OCI-LY1 (cell line): ENCODE data around the gene VPS50.

Source experiments
- H2AFZ ChIP-seq: fragments of 200-600 bp; sonication (generic), shearing (Covaris generic); 2 replicates; pipeline ENCODE4 v1.6.0; 2014; ENCODE audit warnings: antibody characterized with exemption, mild to moderate bottlenecking, low read length
- H3F3A ChIP-seq: fragments of 200-600 bp; sonication (generic), shearing (Covaris generic); 2 replicates; pipeline ENCODE4 v1.6.0; 2014; ENCODE audit warnings: mild to moderate bottlenecking, antibody characterized with exemption, low read length, moderate library complexity; ENCODE audit not compliant: insufficient read depth
- H3K27ac ChIP-seq: fragments of 200-600 bp; sonication (generic); 2 replicates; pipeline ENCODE4 v1.5.1; 2014; ENCODE audit warnings: low read length, mixed run types, mild to moderate bottlenecking, low read depth; ENCODE audit not compliant: poor library complexity, severe bottlenecking
- H3K27me3 ChIP-seq: fragments of 200-600 bp; sonication (generic); 2 replicates; pipeline ENCODE4 v1.6.0; 2014; ENCODE audit warnings: antibody characterized with exemption, mild to moderate bottlenecking, low read length, moderate library complexity; ENCODE audit not compliant: insufficient read depth
- H3K36me3 ChIP-seq: fragments of 200-600 bp; sonication (generic); 2 replicates; pipeline ENCODE4 v1.6.1; 2014; ENCODE audit warnings: mild to moderate bottlenecking, antibody characterized with exemption, low read length, moderate library complexity, mixed read lengths; ENCODE audit not compliant: insufficient read depth
- H3K4me1 ChIP-seq: fragments of 200-600 bp; sonication (generic); 2 replicates; pipeline ENCODE4 v1.5.1; 2014; ENCODE audit warnings: mild to moderate bottlenecking, low read length, moderate library complexity; ENCODE audit not compliant: insufficient read depth, severe bottlenecking
- H3K4me2 ChIP-seq: fragments of 200-600 bp; sonication (generic), shearing (Covaris generic); 2 replicates; pipeline ENCODE4 v1.6.1; 2014; ENCODE audit warnings: low read length
- H3K4me3 ChIP-seq: fragments of 200-600 bp; sonication (generic); 2 replicates; pipeline ENCODE4 v1.5.1; 2014; ENCODE audit warnings: low read length, low read depth, mild to moderate bottlenecking, mixed read lengths; ENCODE audit not compliant: poor library complexity, severe bottlenecking
- H3K79me2 ChIP-seq: fragments of 200-600 bp; shearing (Covaris generic); 2 replicates; pipeline ENCODE4 v1.6.1; 2016; ENCODE audit warnings: mixed run types, low read length, mixed read lengths; ENCODE audit not compliant: insufficient read depth
- H3K9ac ChIP-seq: fragments of 200-600 bp; sonication (generic), shearing (Covaris generic); 2 replicates; pipeline ENCODE4 v1.6.1; 2014; ENCODE audit warnings: mild to moderate bottlenecking, low read length, mixed read lengths
- H3K9me2 ChIP-seq: fragments of 200-600 bp; sonication (generic), shearing (Covaris generic); 2 replicates; pipeline ENCODE4 v1.6.1; 2014; ENCODE audit warnings: low read depth, mild to moderate bottlenecking, low read length, mixed read lengths
- H3K9me3 ChIP-seq: fragments of 200-600 bp; shearing (Covaris generic); 2 replicates; pipeline ENCODE4 v1.6.1; 2014; ENCODE audit warnings: low read length, mixed read lengths
- H4K20me1 ChIP-seq: fragments of 200-600 bp; sonication (generic), shearing (Covaris generic); 2 replicates; pipeline ENCODE4 v1.6.0; 2016; ENCODE audit warnings: mild to moderate bottlenecking, low read length; ENCODE audit not compliant: insufficient read depth
- EZH2 ChIP-seq: fragments of 200-600 bp; sonication (generic), shearing (Covaris generic); IDR thresholded peaks from 2 replicates; pipeline ENCODE4 v1.8.0; 2017; ENCODE audit warnings: borderline replicate concordance, mixed run types, mild to moderate bottlenecking, antibody characterized with exemption, low read length, moderate library complexity, mixed read lengths
- TF ChIP-seq, protein P1 (sequence below): fragments of 200-600 bp; sonication (generic), shearing (Covaris generic); IDR thresholded peaks from 2 replicates; pipeline ENCODE4 v1.5.1; 2017; ENCODE audit warnings: mild to moderate bottlenecking, antibody characterized with exemption, low read length, moderate library complexity, mixed read lengths

The VPS50 gene, protein sequence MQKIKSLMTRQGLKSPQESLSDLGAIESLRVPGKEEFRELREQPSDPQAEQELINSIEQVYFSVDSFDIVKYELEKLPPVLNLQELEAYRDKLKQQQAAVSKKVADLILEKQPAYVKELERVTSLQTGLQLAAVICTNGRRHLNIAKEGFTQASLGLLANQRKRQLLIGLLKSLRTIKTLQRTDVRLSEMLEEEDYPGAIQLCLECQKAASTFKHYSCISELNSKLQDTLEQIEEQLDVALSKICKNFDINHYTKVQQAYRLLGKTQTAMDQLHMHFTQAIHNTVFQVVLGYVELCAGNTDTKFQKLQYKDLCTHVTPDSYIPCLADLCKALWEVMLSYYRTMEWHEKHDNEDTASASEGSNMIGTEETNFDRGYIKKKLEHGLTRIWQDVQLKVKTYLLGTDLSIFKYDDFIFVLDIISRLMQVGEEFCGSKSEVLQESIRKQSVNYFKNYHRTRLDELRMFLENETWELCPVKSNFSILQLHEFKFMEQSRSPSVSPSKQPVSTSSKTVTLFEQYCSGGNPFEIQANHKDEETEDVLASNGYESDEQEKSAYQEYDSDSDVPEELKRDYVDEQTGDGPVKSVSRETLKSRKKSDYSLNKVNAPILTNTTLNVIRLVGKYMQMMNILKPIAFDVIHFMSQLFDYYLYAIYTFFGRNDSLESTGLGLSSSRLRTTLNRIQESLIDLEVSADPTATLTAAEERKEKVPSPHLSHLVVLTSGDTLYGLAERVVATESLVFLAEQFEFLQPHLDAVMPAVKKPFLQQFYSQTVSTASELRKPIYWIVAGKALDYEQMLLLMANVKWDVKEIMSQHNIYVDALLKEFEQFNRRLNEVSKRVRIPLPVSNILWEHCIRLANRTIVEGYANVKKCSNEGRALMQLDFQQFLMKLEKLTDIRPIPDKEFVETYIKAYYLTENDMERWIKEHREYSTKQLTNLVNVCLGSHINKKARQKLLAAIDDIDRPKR

DNA sequence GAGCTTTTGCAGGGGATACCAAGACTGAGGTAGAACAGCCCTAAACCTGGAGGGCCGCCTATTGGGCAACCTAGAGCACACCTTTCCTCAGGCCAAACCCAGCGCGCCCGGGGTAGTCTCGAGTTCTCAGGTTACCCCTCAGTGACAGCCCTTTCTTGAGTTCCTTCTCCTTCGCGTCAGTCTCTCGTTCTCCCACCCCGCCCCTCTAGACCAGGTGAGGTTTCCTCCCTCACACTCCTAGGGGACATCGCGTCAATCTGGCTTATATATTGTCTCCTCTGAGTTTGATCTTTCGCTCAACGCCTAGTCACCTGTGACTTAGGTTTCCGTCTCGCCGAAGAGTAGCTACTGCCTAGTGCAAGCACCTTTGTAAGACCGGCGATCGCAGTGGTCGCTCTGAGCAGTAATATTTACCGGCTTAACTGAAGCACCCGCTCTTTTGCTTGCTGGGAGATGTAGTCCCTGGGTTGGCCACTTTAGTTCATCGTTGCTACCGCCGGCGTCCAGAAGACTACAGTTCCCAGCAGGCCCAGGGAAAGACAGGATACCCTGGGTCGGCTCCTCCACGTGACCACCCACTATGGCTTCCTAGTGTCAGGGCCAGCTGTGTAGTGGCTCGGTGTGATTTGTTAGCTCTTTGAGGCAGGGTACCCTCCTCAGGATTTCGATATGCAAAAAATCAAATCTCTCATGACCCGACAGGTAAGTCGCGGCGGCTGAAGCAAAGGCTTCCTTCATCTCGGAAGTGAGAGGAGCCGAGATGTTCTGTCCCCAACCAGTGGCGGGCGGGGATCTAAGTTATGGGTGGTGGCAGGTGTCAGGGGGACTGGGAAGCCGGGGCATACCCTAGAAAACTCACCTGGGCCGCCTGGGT is at the start of gene VPS50:
TSS of gene VPS50 (plus strand) at position 568 of the 874 bp plus-strand sequence. CDS start at position 670, 102 bp downstream.
- TF ChIP-seq, protein P1, sequence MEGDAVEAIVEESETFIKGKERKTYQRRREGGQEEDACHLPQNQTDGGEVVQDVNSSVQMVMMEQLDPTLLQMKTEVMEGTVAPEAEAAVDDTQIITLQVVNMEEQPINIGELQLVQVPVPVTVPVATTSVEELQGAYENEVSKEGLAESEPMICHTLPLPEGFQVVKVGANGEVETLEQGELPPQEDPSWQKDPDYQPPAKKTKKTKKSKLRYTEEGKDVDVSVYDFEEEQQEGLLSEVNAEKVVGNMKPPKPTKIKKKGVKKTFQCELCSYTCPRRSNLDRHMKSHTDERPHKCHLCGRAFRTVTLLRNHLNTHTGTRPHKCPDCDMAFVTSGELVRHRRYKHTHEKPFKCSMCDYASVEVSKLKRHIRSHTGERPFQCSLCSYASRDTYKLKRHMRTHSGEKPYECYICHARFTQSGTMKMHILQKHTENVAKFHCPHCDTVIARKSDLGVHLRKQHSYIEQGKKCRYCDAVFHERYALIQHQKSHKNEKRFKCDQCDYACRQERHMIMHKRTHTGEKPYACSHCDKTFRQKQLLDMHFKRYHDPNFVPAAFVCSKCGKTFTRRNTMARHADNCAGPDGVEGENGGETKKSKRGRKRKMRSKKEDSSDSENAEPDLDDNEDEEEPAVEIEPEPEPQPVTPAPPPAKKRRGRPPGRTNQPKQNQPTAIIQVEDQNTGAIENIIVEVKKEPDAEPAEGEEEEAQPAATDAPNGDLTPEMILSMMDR, result peak; percentile 19; the same call in 1 of the 2 replicates
- no peak for TF ChIP-seq EZH2
- H2AFZ ChIP-seq, result peak within 1 kb of the TSS; percentile 51
- H3K79me2 ChIP-seq, result peaks cover 14% of the 10 kb centered on the region
- H3K27me3 ChIP-seq, result no peaks in the 10 kb centered on the region
- H3F3A ChIP-seq, result no peaks in the 10 kb centered on the region
- peaks cover 29% of the 10 kb centered on the region for H3K4me1 ChIP-seq
- H3K4me3 ChIP-seq, result peak within 1 kb of the TSS; percentile 84
- H4K20me1 ChIP-seq, result no peaks in the 10 kb centered on the region
- H3K9me3 ChIP-seq, result no peaks in the 10 kb centered on the region
- H3K4me2 ChIP-seq, result peak within 1 kb of the TSS; percentile 96
- H3K36me3 ChIP-seq, result no peaks in the 10 kb centered on the region
- H3K9me2 ChIP-seq, result no peaks in the 10 kb centered on the region
- H3K27ac ChIP-seq, result peak within 1 kb of the TSS; percentile 68
- peak within 1 kb of the TSS; percentile 71 for H3K9ac ChIP-seq

DNA sequence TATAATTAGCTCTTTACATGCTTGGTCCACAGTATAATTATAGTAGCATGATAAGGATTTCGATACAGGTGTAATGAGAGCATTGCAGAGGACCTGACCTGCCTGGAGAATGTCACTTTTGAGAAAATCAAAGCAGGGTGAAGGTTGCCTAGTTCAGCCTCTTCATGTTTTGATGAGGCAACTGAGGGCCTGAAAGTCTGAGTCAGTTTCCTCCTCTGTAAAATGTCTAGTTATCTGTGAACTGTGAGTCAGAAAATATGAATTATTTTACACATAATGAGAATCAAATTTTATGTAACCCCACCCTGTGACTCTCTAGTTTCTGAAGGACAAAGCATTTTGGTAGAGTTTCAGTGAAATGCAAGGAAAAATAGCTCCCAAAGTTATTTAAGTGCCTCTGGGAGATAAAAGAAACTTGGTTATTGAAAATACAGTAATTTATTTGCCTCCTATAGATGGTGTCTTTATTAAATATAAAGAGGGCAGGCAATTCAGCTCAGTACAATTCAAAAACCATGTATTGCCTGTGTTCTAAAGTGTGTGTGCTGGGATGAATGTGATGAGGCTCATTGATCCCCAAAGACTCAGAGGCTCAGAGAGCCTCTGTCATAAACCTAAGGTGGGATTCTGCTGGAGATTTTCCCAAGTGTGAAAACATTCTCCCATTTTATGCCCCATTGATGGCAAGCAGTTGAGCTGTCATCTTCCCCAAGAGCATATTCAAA is 46.7 kb upstream of the VPS50 start:
- H3K4me3 ChIP-seq, result no peak overlapping the region
- H3K36me3 ChIP-seq, result no peaks in the 10 kb centered on the region
- TF ChIP-seq, protein P1, result no peak
- no peak for TF ChIP-seq EZH2
- no peak overlapping the region for H2AFZ ChIP-seq
- no peak overlapping the region for H3K27ac ChIP-seq
- H3K9ac ChIP-seq, result no peak overlapping the region
- H3K9me3 ChIP-seq, result no peaks in the 10 kb centered on the region
- no peaks in the 10 kb centered on the region for H4K20me1 ChIP-seq
- no peaks in the 10 kb centered on the region for H3K79me2 ChIP-seq
- no peaks in the 10 kb centered on the region for H3K9me2 ChIP-seq
- H3K4me2 ChIP-seq, result no peak overlapping the region
- no peaks in the 10 kb centered on the region for H3F3A ChIP-seq
- no peaks in the 10 kb centered on the region for H3K27me3 ChIP-seq
- no peaks in the 10 kb centered on the region for H3K4me1 ChIP-seq
